CD1c-positive myeloid dendritic cell (primary cell): ENCODE results near the gene HPSE2.
A peak's percentile ranks its signal among the peaks of the same experiment; 100 is the strongest.

ENCODE experiments used
- DNase-seq: peaks from one replicate; pipeline ENCODE4 v3.0.0-alpha.2; 2016; ENCODE audit errors: extremely low spot score

HPSE2 gene

GRCh38 chr10:98433371-98433770 lies 802.3 kb downstream of the HPSE2 start:
- DNase-seq, result no peak

GRCh38 chr10:98432330-98432729 lies 803.3 kb downstream of the HPSE2 start:
- no peak for DNase-seq

- no peak for DNase-seq
Measured at GRCh38 chr10:98431016-98431415, 804.6 kb downstream of the HPSE2 start.

- DNase-seq, result no peak
Measured at GRCh38 chr10:98430427-98430826, 805.2 kb downstream of the HPSE2 start.

- DNase-seq, result no peak
Measured at GRCh38 chr10:98429320-98430072, 806.2 kb downstream of the HPSE2 start.

GRCh38 chr10:98427011-98427515 lies 808.6 kb downstream of the HPSE2 start:
- no peak for DNase-seq

GRCh38 chr10:98425511-98426352 lies 809.9 kb downstream of the HPSE2 start:
- peak; percentile 55 for DNase-seq

GRCh38 chr10:98424295-98425254 lies 811.1 kb downstream of the HPSE2 start:
- DNase-seq, result no peak

GRCh38 chr10:98423691-98424120 lies 811.9 kb downstream of the HPSE2 start:
- DNase-seq, result no peak

GRCh38 chr10:98422182-98422581 lies 813.5 kb downstream of the HPSE2 start:
- DNase-seq, result no peak

GRCh38 chr10:98420786-98421185 lies 814.9 kb downstream of the HPSE2 start:
- DNase-seq, result no peak

GRCh38 chr10:98419469-98420261 lies 816.0 kb downstream of the HPSE2 start:
- no peak for DNase-seq

- DNase-seq, result no peak
Measured at GRCh38 chr10:98418665-98419468, 816.8 kb downstream of the HPSE2 start.

GRCh38 chr10:98417973-98418664 lies 817.5 kb downstream of the HPSE2 start:
- no peak for DNase-seq

GRCh38 chr10:98417481-98417959 lies 818.1 kb downstream of the HPSE2 start:
- DNase-seq, result no peak

- DNase-seq, result no peak
Measured at GRCh38 chr10:98416606-98417388, 818.9 kb downstream of the HPSE2 start.

GRCh38 chr10:98415731-98416119 lies 819.9 kb downstream of the HPSE2 start:
- DNase-seq, result no peak
